ENCODE measurements around the gene ISCA1.
A peak's percentile ranks its signal among the peaks of the same experiment; 100 is the strongest.

Gene ISCA1

DNA sequence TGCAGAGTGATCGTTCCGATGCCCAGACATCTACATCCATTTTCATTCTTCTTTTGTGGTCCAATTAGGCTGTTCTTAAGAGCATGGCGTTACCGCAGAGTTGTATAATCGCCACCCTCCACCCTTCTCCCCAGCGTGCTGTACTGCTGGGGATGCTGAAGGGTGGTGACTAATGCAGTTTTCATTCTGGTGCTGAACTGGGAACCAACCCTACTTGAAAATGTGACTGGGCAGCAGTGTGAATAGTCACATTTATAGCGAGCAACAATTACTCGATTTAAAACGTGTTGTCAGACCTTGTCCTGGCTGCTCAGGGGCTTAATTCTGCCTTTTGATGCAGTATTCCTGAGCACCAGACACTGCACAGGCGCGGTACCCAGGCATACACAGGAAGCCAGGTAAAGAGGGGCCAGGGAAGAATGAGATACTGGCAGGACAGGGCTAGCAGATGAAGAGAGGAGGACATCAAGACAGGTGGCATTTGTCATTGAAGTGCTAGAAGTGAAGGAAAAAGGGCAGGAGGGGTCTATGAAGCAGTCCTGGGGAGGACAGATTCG lies 719 bp upstream of the ISCA1 start:
- no peak for DNase-seq

DNA sequence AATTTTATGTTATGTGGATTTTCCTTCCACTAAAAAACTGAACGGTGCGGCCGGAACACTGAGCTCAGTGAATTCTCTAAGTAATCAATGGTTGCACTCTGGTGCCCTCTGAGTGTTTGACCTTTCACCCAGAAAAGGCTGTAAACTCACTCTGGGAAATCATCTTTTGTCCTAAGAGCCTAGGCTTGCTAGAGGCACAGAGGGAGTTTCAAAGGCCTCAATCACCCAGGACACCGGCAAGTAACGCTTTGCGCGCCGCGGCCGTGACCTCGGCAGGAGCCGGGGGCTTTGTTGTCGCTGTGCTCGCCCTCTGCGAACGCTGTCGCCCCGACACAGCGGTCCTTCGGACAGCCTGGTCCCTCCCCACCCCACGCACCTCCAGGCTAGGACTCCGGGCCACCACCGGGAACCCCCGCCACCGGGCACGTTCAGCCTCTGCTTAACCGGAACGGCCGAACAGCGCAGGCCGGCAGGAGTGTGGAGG lies 703 bp downstream of the ISCA1 start:
- DNase-seq, result peak in 1 of 2 experiments; percentile 23

DNA sequence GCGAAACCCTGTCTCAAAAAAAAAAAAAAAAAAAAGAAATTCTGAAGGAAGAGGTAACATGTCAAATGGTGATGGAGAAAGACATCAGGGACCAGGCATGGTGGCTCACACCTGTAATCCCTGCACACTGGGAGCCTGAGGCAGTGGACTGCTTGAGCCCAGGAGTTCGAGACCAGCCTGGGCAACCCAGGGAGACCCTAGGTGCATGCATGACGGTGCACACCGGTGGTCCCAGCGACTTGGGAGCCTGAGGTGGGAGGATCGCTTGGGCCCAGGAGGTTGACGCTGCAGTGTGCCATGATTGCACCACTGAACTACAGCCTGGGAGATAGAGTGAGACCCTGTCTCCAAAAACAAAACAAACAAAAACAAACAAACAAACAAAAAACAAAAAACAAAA lies 1.8 kb downstream of the ISCA1 start:
- no peak for DNase-seq

DNA sequence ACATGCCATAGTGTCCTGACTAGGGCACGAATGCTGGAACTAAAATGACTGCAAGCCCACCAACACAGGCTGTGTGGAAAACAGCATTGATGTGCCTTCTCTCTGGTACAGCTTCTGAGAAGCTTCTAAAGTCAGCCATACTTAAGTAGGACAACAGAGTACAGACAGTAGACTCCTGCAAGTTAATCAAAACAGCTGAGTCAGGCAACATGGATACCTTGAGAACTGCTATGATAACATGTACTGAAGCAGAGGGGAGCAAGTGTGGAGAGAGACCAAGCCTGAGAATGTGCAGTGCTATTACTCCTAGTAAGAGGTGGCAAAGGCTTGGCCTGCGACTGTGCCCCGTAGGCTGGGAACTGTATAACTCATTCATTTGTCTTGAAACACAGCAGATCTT lies 2.5 kb downstream of the ISCA1 start:
- DNase-seq, result no peak

DNA sequence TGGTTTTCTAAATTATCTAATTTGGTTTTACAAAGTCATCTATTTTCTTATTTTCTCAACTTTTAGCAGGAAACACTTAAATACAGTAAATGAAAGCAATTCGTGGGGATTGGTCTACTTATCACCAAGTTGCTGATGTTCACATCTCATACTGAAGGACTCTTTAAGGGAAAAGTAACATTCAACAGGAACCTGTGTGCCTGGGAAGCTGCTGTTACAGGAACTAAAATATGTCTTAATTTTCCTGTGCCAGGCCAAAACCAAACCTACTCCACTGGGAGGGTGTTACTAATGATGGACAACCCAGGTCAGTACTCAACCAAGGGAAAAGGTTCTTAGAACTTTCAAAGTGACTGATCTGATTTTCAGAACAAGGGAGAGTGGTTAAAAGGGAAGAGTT lies 5.3 kb downstream of the ISCA1 start:
- no peak for DNase-seq

DNA sequence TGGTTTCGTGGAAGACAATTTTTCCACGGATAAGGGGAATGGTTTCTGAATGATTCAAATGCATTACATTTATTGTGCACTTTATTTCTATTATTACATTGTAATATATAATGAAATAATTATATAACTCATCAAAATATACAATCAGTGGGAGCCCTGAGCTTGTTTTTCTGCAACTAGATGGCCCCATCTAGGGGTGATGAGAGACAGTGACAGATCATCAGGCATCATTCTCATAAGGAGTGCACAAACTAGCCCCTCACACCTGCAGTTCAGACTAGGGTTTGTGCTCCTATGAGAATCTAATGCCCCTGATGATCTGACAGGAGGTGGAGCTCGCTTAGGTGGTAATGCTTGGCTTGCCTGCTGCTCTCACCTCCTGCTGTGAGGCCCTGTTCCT lies 6.4 kb downstream of the ISCA1 start:
- DNase-seq, result no peak

DNA sequence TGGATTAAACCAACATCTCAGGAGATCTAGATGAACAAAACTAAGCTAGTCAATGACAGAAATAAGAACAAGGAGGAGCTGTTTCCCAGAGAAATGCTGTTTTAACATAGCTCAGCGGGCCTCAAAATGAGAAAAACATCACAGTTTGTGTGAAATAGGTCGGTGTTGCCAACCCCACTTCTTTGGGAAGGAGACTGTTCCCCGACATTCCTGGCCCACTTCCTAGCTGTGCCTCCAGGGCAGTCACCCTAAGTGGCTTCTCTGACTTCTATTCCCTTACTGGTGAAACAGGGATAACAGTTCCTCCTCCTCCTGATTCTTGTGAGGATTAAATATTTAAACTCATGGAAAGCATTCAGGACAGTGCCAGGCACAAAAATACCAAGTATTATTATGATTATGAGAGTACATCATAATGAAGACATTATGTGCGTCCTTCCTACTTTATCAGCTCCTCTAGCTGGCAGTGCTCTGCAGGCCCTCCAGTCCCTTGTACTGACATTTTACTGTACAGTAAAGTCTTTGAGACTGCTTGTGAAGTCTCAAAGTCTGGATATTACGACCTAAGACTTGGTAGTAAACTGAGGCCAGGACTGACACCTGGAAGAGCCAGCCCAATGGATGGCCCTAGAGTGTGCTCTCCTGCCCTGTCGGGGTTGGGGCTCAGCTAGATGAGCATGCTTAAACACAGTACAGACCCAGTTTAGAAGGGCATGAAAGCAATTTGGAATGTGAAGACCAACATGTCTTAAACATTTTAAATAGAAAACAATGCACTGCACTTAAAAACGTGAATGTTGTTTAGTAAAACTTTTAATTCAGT lies 7.3 kb downstream of the ISCA1 start:
- DNase-seq, result no peak

DNA sequence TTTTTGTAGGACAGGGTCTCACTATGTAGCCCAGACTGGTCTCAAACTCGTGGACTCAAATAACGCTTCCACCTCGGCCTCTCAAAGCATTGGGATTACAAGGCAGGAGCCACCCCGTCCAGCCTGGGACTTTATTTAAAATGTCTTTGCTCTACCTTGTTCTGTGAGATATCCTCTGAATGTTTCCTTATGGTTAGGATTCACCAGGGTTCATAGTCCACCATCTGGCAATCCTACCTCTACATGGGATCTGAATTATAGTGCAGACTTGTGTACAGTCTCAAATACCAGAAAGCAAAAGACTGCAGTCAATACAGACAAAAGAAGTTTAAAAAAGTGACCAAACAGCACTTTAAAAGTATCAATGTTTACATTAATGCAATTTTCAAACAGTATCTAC lies 10.1 kb downstream of the ISCA1 start:
- DNase-seq, result no peak

DNA sequence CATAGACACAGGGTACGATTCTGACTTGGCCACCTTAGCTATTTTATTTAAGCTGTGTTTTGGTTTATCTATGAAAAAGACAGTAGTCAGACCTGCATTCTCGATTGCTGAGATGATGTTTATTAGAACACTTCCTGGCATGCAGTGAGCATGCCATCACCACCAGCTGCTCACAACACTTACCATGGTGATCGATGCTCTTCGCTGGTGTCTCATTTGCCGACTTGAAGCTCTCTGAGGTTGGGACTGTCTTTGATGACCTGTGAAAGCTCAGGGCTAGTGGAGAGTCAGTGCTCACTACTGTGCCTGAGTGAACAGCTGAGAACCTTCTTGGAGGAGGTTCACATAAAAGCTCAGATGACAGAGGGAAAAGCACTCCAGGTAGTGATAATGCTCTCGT lies 18.5 kb downstream of the ISCA1 start:
- no peak for DNase-seq

DNA sequence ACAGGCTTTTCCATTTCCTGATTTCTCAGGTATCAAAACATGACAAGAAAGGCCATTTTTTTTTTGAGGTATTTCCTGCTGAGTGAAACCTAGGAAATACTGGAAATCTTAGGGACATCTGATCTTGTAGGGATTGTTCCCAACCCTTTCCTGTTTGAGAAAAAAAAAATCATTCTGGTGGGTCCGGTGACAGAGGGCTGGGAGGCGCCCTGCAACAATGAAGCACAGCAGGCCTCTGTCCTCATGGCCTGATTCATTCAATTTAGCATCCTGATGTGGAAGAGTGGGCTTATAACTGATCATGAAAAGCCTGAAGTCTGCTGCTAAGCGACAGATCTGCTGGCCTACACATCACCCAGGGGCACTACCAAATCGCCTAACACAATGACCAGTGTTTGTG lies 19.8 kb downstream of the ISCA1 start:
- no peak for DNase-seq

DNA sequence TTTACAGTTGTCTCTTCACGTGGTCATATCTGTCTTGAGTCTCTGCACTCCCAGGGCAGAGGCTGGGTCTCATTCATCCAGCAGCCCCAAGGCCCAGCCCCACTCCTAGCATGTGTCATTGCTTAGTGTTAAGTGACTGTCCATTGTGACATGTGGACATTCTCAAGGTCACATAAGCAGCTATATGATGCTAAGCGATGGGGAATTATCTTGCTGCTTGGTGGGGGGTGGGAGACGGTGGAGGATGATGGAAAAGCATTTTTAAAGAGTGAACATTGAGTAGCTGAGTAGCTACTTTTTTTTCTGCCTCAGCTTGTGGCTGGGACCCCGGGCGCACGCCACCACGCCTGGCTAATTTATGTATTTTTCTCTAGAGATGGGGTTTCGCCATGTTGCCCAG lies 22.8 kb downstream of the ISCA1 start, which contains the start of gene C9orf153:
Gene C9orf153, minus strand, starts transcription at position 101 of the 400 bp plus-strand sequence. CDS start 30,054 bp downstream, outside the sequence.
- no peak for DNase-seq

DNA sequence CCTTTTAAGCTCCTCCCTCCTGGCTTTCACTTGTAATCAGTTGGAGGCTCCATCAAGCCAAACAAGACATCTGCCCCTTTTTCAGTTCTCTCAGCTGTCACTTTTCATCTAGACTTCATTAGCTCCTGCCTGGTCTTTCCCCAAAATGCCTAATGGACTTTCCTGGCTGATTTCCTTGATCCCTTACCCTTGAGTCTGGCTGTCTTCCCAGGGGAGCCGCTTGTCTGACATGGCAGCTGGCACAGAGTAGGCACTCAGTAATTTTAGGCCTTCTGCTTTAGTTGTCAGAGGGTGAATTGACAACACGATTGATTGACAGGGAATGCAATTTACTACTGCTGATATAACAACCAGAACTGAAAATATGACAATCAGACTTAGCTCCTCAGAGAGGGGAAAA lies 24.9 kb downstream of the ISCA1 start:
- peak; percentile 73 to 81 for DNase-seq

DNA sequence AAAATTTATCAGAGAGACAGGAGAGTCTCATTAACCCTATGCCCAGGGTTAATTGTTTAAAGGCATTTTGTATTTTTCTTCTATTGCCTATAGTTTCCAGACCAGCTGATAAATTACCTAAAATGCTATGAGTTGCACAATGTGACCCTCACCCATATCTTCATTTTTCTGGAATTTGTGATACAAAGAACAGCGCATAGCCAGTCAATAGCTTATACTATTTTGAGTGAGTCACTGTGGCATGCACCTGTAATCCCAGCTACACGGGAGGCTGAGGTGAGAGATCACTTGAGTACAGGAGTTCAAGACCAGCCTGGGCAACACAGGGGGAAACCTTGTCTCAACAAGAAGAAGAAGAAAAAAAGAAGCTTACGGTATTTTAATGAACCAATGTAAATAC lies 25.7 kb downstream of the ISCA1 start:
- no peak for DNase-seq

DNA sequence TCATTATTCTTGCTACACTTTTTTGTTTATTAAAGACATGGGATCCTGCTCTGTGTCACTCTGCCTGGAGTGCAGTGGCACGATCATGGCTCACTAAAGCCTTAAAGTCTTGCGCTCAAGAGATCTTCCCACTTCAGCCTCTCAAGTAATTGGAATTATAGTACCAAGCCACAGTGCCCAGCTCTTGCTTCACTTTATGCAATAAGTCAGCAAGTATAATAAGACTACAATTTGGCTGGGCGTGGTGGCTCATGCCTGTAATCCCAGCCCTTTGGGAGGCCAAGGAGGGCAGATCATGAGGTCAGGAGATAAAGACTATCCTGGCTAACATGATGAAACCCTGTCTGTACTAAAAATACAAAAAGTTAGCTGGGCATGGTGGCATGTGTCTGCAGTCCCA lies 28.8 kb downstream of the ISCA1 start:
- no peak for DNase-seq

DNA sequence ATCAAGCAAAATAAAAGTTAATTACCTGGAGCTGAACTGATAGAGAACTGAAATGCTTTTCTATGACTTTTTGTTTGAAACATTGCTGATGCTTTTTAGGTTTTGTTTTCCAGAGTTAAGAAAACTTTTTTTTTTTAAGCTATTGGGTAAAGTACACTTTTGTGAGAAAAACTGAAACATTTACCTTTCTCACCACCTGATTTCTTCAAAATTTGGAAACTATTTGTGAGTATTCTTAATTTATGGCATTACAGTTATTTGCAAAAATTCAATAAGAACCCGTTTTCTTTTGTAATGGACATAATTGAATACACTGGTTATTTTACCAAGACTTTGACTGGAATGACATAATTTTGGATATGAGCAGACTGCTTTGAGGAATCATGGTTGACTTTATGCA lies 29.5 kb downstream of the ISCA1 start:
- DNase-seq, result no peak

DNA sequence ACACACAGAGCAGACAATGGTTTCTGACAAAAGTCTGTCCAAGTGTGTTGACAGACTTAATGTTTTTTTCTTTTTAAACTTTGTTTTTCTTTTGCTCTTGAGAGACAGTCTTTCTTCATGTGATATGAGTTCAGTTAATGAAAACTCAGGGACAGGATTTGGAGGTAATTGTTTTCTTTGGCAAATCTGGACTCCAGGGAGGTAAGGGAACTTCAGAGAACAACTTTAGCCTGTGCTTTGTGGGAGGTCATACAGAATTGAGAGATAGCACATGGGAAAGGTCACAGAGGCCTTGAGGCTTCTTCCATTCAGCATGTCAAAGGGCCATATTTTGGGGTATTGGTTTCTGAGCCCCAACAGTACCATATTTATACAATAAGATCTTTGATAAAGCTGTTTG lies 32.2 kb downstream of the ISCA1 start:
- DNase-seq, result no peak

DNA sequence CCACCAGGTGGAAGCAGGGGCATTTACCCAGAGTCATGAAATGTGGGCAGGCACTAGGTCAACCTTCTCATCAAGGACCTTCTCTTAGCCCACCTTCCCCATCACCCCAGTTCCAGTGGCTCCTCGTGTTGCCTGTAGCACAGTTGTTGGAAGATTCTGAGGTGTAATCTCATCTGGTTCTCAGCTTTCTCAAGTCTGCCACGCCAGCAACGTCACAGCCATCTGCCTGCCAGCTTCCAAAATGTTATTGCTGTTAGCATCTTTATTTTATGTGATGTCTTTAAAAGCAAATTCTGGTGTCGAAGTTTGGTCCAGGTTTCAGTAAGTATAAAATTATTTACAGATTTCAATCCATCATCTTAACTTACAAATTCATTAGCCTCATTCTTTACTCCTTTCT lies 33.6 kb downstream of the ISCA1 start:
- DNase-seq, result no peak

DNA sequence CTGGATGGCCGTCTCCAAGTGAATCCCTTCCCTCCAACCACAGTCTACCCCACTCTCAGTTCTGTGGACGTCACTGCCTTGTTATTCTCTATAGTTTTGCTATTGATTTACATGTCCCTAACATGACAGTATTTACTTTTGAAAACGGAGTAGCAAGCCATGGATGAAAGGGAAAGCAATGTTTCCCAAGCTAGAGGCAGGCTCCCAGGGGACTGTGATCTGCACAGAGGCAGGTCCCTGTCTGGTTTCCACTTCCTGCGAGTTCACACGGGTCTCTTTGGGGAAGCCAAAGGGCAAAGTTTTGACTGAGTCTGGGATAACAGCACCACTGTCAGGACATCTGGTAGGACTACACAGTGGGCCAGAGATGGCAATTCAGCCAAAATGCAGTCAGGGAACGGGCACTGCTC lies 35.6 kb downstream of the ISCA1 start:
- DNase-seq, result no peak

DNA sequence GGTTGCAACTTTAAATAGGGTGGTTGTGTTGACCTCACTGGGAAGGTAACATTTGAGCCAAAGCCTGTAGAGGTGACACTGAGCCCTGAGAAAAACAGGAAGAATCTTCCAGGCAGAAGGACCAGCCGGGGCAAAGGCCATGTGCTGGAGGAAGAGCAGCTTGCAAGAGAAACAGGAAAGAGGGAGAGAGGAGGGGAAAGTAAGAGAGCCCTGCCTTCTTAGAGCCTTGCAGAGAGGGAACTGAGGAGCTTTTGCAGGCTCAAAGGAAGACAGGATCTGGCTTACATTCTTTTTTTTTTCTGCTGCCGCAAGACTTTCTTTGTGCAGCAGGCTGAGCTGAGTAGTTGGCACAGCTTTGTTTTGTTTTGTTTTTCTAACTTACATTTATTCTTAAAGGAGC lies 40.3 kb downstream of the ISCA1 start:
- DNase-seq, result no peak

DNA sequence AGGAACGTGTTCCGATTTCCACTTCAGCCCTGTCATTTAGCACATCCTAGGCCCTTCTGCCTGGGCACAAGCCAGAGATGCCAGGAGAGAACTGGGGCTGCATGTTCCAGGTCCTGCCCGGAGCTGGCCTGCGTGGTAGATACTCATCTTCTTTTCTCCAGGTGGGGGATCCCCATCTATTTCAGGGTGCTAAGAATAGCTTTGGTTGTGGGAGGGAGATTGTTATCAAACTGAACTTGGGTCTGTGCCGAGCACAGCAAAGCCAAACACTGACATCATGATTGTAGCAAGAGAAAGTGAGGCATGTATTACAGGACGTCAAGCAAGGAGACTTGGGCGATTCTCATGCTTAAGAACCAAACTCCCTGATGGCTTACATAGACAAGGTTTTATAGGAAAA lies 41.1 kb downstream of the ISCA1 start:
- DNase-seq, result no peak

DNA sequence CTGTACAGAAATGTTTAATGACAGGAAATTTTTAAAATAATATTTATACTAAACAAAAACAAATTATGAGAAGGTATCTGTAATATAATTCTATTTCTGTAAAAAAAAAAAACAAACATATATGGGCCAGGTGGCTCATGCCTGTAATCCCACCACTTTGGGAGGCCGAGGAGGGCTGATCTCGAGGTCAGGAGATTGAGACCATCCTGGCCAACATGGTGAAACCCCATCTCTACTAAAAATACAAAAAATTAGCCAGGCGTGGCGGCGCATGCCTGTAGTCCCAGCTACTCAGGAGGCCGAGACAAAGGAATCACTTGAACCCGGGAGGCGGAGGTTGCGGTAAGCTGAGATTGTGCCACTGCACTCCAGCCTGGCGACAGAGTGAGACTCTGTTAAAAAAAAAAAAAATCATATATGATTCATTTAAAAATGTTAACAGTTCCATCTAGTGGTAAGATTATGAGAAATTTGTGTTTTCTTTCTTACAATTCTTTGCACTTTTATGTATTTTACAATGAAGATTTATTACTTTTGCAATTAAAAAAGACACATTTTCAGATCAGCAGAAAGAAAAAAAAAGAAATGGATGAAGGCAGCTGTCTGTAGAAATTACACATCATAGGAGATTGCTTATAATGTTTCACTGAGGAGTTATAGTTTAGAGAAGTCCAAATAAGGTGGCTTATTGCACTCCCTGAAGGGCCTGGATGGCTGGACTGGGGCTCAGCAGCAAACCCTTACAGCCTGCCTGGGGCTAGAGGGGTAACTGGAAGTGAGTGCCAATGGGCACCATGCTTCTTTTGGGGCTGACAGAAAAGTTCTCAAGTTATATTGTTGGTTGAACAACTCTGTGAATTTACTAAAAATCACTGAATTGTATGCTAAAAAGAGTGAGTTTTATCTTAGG lies 43.2 kb downstream of the ISCA1 start:
- DNase-seq, result no peak

DNA sequence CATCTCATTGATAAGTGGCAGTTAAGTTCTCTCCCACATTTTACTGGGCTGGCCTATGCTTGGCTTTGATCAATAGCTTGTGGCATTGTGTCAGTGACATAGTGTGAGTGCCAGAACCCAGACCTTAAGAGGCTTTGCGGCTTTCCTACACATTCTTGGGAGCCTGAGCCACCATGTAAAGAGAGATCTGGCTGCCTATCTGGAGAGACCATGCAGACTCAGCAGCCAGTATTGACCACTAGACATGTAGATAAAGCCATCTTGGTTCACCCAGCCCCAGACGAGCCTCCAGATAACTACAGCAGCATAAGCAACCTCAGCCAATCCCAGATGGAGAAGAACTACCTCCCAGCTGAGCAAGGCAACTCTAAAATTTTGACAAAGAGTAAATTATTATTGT lies 51.5 kb downstream of the ISCA1 start:
- DNase-seq, result no peak

DNA sequence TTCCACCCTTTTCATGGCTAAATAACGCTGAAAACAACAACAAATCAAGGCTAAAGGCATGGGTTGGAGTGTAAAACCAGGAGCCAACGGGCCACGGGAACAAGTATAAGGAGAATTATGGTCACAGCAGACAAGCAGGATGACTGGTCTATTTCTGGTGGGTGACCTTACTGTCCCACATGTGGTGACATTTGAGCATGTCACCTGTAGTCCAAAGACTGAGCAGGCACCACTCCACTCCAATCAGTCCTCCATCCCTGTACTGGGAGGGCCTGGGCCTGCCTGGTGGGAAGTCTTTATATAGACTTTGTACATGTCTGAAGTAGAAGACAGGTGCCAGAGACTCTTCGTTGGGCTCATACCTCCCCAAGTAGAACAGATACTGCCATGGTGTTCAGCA lies 59.7 kb downstream of the ISCA1 start:
- DNase-seq, result no peak

DNA sequence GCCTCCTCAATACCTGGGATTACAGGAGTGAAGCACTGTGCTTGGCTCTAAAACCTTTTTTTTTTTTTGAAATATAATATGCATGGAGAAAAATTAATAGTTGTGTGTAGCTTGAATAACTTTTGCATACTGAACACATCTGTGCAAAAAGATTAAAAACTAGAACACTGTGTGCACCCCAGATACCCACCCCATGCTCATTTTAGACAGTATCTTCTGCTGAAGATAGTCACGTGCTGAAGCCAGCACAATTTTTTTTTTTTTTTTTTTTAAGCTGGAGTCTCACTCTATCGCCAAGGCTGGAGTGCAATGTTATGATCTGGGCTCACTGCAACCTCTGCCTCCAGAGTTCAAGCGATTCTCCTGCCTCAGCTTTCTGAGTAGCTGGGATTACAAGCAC lies 62.7 kb downstream of the ISCA1 start:
- DNase-seq, result no peak

All from NCI-H524 (cell line).